GM12865 (cell line): Measurements from ENCODE around the gene MYOCD.
"Not testable (repeated sequence)": the region's sequence is repeated elsewhere in the genome, so short reads cannot be mapped to it uniquely, and the experiment has no call there.

Source experiments
- DNase-seq: peaks from one replicate; pipeline ENCODE4 v3.0.0; 2010; ENCODE audit warnings: low read depth
- H3K4me3 ChIP-seq: 2 replicates; pipeline ENCODE4 v1.5.1; 2011; ENCODE audit warnings: mild to moderate bottlenecking, low read depth, low read length, control low read depth
- TF ChIP-seq, protein P1 (sequence below): IDR thresholded peaks from 2 replicates; pipeline ENCODE4 v1.5.1; 2011; ENCODE audit warnings: low read length, control low read depth, low read depth, inconsistent platforms; ENCODE audit not compliant: insufficient read depth; ENCODE audit errors: missing control alignments

The MYOCD gene

DNA sequence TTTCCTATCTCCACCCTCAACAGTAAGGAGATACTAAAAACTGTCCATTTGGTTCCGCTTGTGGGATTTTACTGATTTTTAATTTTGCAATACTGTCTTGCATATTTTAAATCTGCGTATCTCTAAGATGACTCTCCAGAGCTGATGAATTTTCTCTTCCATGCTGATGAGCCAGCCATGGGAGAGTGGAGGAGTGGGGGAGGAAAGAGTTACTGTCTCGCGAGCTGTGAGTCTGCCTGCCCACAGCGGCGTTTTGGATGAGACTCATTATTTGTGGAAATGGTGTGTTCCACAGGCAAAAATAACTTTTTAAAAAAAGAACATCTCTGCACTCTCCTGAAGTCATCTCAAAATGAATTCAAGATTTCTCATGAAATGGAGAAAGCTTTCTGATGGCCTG, 34.6 kb upstream of the MYOCD start:
- H3K4me3 ChIP-seq, result no peak overlapping the region
- TF ChIP-seq, protein P1, sequence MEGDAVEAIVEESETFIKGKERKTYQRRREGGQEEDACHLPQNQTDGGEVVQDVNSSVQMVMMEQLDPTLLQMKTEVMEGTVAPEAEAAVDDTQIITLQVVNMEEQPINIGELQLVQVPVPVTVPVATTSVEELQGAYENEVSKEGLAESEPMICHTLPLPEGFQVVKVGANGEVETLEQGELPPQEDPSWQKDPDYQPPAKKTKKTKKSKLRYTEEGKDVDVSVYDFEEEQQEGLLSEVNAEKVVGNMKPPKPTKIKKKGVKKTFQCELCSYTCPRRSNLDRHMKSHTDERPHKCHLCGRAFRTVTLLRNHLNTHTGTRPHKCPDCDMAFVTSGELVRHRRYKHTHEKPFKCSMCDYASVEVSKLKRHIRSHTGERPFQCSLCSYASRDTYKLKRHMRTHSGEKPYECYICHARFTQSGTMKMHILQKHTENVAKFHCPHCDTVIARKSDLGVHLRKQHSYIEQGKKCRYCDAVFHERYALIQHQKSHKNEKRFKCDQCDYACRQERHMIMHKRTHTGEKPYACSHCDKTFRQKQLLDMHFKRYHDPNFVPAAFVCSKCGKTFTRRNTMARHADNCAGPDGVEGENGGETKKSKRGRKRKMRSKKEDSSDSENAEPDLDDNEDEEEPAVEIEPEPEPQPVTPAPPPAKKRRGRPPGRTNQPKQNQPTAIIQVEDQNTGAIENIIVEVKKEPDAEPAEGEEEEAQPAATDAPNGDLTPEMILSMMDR, result no peak
- no peak for DNase-seq

GRCh38 chr17:12632785-12633184, 32.9 kb upstream of the MYOCD start:
- DNase-seq, result no peak
- H3K4me3 ChIP-seq, result no peak overlapping the region
- TF ChIP-seq, protein P1, result no peak

DNA sequence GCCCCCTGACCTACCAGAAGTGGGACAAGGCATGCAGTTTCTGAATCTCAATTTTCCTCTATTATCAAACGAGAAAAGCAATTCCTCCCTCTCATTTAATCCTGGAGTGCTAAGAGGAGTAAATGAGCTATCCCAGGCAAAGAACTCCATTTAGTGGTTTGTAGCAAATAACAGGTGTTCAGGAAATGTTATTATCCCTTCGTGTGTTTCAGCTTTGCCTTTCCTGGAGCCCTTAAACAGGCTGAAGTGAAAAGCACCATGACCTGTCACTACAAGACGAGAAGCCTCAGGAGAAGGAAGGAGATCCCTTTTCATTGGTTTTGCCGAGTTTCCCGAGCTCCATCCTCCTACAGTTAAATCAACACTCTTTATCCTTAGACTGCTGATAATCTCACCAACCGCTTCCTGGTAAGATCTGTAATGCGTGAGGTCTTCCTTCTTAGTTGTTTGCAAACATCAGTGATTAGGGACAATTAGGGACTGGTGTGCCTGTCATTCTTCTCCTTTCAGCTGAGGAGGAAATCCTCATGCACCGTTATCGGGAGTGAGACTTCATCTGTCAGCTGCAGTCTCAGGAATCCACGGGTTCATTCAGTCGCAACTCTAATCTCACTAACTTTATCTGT, 30.8 kb upstream of the MYOCD start:
- TF ChIP-seq, protein P1, result no peak
- no peak overlapping the region for H3K4me3 ChIP-seq
- no peak for DNase-seq

GRCh38 chr17:12635996-12636395, 29.7 kb upstream of the MYOCD start:
- not testable (repeated sequence) for DNase-seq

GRCh38 chr17:12637015-12637414, 28.7 kb upstream of the MYOCD start:
- H3K4me3 ChIP-seq, result no peak overlapping the region
- TF ChIP-seq, protein P1, result no peak
- no peak for DNase-seq

More at GRCh38 chr17:12635996-12636395, 29.7 kb upstream of the MYOCD start:
- H3K4me3 ChIP-seq, result not testable (repeated sequence)

DNA sequence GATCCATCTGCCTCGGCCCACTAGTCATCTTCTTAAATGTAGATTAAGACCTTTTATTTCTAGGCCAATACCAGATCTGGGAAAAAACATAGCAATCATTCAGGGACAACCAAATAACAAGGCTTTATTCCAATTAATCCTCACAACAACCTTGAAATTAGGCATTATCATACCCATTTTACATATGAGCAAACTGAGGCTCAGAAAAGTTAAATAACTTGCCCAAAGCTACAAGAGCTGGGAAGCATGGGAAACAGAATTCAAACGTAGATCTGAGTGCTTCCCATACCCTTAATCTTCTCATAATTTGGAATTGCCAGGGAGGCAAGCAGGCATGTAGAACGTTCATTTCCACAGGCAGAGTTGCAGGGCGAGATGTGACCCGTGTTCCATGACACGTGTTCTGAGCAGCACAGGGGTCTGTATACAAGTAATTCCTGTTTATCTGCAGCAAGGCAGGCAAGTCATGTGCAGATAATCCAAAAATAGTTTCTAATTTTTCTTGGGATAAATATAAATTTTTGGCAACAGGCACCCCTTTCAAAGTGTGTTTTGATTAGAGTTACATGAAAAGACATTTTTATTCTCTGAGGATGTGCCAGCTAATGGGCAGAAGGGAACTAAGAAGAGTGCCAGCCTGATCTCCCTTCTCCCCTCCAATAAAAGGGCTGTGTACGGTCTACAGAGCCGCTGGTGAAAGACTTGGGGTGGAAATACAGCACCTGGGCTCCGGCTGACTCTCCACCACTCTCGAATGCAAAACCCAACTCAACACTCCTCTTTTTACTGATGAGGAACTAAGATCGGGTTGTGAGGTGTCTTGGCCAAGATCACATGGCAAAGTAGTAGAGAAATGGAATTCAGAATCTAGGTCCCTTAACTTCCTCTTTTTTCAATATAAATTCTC, 27.7 kb upstream of the MYOCD start:
- TF ChIP-seq, protein P1, result no peak
- no peak overlapping the region for H3K4me3 ChIP-seq
- no peak for DNase-seq

DNA sequence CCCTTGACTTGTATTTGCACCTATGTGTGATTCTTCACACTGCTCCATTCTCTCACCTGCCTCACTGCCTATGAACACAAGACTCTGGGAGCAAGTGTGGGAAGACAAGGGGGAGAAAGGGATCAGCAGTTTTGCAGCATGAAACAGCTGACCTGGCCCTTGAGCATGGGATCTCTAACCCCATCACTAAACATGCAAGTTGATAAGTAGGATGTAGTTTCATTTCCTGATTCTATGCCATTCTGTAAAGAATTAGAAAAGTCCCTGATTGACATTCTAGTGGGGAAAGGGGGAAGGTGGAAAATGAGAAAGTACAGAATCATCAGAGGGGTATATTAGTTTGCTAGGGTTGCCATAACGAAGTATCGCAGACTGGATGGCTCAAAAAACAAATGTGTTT, 25.3 kb upstream of the MYOCD start:
- DNase-seq, result no peak
- TF ChIP-seq, protein P1, result no peak
- H3K4me3 ChIP-seq, result no peak overlapping the region
